AG09319 (cell line): Measurements from ENCODE around the gene CABP4.

ENCODE experiments used
- DNase-seq: peaks from one replicate; pipeline ENCODE4 v3.0.0-alpha.2; 2010; ENCODE audit warnings: low read depth; ENCODE audit errors: extremely low read depth
- TF ChIP-seq, protein P1 (sequence below): IDR thresholded peaks from 2 replicates; pipeline ENCODE4 v1.5.1; 2011; ENCODE audit warnings: low read depth, mild to moderate bottlenecking, inconsistent platforms, low read length, moderate library complexity

Gene CABP4

DNA sequence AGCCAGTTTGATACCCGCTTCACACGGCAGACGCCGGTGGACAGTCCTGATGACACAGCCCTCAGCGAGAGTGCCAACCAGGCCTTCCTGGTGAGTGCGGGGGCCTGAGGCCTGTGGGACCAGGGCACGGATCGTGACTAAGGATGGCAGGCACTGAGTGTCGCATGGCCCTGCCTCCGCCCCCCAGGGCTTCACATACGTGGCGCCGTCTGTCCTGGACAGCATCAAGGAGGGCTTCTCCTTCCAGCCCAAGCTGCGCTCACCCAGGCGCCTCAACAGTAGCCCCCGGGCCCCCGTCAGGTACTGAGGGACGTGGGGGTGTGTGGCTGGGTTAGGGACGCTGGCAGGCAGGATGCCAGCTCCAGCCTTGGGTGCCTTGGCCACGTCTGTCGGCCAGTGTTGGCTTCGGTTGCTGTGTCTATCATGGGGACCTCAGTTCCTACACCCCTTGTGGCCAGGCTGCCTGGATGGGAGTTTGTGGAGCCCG lies 20.7 kb upstream of the CABP4 start:
- TF ChIP-seq, protein P1, sequence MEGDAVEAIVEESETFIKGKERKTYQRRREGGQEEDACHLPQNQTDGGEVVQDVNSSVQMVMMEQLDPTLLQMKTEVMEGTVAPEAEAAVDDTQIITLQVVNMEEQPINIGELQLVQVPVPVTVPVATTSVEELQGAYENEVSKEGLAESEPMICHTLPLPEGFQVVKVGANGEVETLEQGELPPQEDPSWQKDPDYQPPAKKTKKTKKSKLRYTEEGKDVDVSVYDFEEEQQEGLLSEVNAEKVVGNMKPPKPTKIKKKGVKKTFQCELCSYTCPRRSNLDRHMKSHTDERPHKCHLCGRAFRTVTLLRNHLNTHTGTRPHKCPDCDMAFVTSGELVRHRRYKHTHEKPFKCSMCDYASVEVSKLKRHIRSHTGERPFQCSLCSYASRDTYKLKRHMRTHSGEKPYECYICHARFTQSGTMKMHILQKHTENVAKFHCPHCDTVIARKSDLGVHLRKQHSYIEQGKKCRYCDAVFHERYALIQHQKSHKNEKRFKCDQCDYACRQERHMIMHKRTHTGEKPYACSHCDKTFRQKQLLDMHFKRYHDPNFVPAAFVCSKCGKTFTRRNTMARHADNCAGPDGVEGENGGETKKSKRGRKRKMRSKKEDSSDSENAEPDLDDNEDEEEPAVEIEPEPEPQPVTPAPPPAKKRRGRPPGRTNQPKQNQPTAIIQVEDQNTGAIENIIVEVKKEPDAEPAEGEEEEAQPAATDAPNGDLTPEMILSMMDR = no peak
- no peak for DNase-seq

DNA sequence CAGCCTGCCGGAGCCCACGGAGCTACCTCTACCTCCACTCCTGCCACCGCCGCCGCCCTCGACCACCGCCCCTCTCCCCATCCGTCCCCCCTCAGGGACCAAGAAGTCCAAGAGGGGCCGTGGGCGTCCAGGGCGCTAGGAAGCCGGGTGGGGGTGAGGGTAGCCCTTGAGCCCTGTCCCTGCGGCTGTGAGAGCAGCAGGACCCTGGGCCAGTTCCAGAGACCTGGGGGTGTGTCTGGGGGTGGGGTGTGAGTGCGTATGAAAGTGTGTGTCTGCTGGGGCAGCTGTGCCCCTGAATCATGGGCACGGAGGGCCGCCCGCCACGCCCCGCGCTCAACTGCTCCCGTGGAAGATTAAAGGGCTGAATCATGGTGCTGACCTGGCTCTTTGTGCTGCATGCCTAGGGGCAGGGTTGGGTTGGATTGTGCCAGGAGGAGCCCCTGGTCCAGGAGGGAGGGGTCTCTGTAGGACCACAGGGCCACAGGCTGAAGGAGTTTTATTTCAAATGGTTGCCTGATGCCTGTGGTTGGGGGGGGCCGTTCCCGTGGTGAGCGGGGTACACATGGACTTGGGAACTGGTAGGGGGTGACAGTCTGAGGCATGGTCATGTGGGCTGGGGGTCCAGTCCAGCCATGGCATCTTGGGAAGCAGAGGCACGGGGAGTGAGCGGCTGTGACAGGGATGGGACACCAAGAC lies 20.0 kb upstream of the CABP4 start:
- no peak for DNase-seq
- TF ChIP-seq, protein P1 = no peak

DNA sequence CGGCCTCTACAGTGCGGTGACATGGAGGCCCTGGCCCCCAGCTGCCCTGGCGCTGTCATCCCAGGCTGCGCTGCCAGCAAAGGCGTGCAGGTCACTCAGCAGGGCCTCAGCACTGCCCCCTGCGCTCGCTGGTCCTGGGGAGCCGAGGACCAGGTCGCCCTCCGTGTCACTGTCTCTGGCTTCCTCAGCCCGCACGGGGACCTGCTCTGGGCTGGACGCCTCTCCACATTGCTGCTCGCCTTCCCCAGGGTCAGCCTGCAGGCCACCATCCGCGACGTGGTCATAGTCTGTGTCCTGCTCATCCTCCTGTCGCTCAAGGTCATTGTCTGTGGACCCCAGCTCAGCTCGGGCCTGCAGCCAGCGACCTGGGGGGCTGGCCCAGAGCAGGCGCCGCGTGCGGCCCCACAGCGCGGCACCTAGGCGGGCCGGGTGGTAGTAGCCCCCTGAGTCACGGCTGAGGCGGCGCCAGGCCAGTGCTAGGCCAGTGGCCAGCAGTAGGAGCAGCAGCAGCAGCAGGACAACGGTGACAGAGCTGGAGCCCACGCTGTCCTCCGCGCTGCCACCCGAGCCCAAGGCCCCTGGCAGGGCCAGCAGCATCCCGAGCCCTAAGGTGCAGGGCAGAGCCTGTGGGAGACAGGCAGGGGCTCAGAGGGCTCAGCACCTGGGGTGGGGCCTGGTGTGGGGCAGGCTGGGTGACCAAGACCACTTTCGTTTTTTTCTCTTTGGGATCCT lies 19.3 kb upstream of the CABP4 start:
- TF ChIP-seq, protein P1 = no peak

DNA sequence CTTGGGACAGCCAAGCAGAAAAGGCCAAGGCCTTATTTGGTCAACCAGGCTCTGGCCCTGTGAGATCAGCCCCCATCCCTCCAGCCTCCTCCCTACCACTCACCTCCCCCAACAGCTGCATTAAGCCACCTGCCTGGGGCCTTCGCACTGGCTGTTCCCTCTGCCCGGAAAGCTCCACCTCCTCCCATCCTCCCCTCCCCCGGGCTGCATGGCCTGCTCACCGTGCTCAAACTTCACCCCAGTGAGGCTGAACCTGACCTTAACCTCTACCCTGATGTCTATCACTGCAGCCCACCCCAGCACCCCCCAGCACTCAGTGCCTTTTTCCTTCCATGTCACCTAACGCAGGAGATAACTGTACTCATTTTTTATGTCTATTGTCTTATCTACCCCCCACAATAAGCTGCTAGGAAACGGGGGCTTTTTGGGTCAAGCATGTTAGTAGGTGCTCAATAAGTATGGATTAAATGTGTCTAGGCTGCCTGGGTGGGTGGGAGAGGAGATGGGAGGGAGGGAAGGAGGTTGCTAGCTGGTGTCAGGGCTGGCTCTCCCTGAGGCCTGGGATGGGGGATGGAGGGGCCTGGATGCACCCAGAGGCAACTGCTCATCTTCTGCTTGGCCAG lies 18.6 kb upstream of the CABP4 start:
- TF ChIP-seq, protein P1 = no peak
- no peak for DNase-seq

More for the DNA sequence above, 19.3 kb upstream of the CABP4 start:
- no peak for DNase-seq

DNA sequence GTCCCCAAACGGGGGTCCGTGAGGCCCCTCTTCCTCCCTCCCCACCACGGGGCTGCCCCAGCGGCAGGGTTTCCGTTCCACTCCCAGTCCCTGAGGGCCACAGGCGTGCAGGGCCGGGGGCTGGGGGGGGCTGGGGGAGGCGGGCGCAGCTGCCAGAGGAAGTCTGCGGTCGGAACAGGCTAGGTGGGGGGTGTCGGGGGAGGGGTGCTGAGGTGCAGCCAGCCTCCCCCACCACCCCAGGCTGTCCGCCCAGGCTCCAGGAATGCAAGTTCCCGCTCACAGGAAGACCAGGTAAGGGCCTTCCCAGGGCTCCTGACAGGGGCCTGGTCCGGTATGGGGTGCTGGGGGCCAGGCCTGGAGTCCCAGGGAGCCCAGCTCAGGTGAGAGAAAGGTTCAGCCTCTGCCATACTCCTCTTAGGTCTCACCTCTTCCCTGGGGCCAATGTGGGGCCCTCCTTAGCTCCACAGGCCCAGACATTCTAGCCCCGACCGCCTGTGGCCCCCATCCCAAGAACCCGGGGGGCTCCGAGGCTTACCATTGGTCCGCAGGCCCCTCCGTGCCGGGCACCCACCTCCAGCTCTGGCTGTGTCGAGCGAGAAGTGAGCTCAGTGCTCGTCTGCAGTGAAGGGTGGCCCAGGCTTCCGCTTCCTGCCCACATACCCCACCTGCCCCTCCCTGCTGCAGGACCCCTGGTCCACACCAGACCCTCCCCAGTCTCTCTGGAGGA lies 17.9 kb upstream of the CABP4 start, which contains the start of gene PTPRCAP:
TSS of gene PTPRCAP (minus strand) at position 601 of the 727 bp plus-strand sequence. CDS start at position 538, 63 bp downstream.
- DNase-seq = no peak
- TF ChIP-seq, protein P1 = no peak

DNA sequence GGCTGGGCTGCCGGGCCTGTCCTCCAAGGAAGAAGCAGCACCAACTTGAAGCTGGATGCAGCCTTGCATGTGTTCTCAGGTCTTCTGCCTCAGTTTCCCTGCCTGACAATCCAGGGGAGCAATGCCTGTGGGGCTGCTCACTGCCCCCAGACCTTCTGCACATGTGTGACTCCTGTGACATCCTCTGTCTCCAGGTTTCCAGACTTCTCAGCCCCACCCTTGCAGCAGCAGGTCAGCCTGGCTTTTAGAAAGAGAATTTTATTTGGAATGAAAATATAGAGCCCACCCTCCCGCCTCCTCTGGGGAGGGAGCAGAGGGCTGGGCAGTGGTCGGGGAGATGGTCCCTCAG lies 17.4 kb upstream of the CABP4 start:
- TF ChIP-seq, protein P1 = no peak
- DNase-seq = no peak
